GM21423 (cell line): Measurements from ENCODE around the gene REPS2.

Source experiments
- ATAC-seq: cut with Tn5 transposase; IDR thresholded peaks from one replicate; pipeline ENCODE4 v1.9.1; 2021; ENCODE audit warnings: mild to moderate bottlenecking, moderate library complexity; ENCODE audit not compliant: unreplicated experiment

The REPS2 gene

DNA sequence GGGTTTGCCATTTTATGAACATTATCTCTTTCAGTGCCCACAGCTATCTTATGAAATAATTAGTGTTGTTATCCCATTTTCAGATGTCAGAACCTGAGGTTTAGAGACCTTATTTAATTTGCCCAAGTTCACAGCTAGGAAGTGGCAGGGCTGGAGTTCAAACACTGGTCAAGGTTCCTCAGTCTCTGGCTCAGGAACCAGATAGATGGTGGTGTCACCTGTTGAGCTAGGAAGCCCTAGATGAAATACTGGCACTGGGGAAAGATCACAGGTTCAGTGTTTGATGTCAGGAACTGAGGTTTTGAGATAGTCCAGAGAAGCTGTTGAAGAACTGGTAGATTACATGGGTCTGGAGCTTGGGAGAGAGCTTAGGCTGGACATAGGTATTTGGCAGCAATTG lies 85.4 kb downstream of the REPS2 start:
- ATAC-seq, result no peak

DNA sequence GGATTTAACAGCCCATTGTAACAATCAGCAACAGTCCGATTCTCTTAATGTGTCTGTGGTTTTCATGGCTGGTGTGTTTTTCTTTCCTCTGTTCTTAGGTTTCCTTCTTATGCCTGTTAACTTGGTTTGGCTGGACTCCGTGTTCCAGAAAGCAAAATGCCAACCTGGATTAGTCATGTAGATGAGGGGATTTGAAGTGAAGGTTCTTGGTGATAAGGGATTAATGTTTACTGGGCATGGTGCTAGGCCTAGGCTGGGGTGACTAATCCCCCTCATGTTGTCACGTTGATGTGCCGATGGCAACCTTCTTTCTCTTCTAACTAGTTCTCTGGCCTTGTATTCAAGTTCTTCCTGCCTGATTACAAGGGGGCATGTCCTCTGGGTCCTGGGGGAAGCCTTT lies 85.9 kb downstream of the REPS2 start:
- ATAC-seq, result no peak

DNA sequence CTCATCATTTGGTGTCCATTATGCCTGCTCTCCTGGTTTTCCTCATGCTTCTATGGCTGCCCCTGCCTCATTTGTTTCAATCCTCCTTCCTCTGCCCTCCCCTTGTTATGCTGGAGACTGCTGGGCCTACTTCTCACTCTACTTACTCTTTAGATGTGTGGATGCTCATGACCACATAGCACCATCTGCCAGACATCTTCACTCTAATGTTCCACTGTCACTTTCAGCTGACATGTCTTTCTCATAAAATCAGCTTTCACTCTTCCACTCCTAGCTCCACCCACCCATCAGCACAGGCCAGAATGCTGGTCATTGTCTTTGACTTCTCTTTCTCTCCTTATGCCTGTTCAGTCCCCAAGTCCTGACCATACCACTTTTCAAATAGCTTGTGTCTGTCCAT lies 86.8 kb downstream of the REPS2 start:
- no peak for ATAC-seq

DNA sequence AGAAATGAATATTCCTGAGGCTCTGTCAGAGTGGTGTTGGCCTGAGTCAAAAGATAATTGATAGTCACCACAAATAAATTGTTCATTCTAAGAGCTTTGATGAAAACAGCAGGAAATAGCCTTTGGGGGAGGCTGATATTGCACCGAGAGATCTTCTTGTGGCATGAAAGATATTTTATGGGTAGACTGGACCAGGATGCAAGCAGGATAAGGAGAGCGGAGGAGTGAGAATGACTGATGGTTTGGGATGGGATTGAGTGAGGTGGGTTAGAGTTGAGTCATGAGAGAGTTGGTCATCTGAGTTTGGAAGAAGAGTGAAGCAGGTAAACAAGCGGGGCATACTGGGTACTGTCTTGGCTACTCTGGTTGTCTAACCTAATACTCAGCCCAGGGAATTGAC lies 88.7 kb downstream of the REPS2 start:
- no peak for ATAC-seq

DNA sequence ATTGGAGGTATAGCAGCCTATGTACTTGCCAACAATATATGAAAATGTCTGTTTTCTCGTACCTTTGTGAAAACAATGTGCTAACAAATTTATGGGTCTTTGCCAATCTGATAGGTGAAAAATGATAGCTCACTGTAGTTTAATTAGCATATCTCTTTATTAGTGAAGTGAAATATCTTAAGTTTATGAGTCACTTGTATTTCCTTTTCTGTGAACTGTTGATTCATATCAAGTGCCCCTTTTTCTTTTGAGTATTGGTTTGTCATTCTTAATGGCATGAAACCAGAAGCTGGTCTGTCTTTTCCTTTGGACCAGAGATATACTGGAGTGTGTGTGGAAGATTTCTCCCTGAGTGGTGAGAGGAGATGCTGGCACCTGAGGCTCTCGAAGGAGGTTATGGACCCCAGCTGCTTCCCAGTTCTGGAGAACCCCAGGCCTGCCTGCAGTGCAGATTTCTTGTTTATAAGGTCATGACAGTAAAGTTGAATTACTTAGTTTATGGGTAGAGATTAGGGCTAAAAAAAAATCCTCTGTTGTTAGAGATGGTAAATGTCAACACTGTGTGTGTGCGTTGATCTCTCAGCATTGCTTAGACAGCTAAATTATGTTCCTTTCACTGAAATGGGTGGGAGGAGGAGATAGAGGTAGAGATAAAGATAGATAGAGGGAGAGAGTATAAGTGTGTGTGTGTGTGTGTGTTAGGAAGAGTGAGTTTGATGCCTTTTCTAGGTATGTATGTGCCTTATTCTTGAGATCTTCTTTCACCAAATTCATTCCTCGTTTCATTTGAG lies 89.9 kb downstream of the REPS2 start:
- ATAC-seq, result no peak

DNA sequence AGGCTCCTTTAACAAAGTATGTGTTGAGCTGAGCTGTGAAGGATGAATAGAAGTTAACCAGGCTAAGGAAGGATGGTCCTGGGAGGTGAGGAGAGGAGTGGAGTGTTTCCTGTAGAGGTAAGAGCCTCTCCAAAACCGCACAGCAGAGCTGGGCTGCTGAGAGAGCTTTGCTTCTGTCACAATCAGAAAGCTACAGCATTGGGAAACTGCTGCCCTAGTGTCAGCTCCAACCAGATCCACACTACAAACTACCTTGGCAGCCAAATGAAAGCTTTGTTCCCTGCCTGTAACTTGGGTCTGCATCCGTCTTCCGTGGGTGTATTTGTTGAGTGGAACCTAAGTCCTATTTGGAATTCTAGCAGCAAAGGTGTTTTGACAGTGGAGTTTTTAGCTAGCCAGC lies 91.8 kb downstream of the REPS2 start:
- no peak for ATAC-seq

DNA sequence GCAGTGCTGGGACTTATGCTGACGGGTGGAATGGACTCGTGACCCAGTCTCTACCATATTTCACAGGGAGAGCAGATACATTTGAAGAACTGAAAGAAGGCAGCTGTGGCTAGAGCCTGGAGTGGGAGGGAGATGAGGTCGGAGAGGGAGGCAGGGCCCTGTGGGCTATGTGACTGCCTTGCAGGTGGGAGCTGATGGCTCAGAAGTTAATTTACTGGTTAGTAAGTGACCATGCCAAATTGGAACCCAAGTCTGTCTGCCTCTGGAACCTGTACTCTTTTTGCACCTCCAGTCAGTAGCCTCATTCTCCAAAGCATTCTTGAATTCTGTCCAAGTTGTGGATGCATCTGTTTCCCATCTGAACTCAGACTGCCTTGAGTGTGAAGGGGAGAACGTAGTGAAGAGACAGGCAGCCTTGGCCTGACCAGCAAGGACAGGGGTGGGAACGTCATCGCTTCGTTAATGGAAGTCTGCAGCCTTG lies 92.3 kb downstream of the REPS2 start:
- ATAC-seq, result no peak

DNA sequence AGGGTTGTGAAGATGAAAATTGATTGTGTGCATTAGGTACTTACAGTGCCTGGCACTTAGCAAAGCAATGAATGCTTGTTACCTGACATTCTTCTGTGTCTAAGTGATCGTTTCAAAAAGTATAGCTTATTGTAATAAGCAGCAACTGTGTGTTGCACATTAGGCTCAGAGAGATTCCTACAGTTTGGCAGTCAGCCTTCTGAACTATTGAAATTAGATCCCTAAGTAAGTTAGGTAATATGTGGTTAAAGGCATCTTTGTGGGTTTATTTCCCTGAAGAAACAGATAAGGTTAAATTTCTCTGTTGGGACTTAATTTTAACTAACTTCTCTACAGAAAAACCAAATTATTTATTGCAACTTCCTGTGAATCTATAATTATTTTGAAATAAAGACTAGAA lies 93.4 kb downstream of the REPS2 start:
- ATAC-seq, result no peak

DNA sequence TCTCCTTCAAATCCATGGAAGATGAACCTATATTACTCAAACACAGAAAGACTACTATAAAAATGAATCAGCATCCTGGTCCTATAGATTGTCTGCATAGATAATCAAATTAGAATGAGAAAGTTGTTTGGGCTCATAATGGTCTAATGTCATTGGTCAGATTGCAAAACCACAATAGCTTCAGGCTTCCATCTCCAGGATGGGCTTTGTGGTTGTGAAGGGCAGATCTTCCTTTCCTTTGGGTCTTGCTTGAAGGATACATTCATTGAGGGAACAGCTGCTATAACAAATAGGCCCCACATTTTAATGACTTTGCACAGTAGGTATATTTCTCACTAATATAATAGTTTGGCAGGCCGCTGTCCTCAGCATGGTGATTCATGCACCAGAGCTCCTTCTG lies 94.3 kb downstream of the REPS2 start:
- ATAC-seq, result no peak

DNA sequence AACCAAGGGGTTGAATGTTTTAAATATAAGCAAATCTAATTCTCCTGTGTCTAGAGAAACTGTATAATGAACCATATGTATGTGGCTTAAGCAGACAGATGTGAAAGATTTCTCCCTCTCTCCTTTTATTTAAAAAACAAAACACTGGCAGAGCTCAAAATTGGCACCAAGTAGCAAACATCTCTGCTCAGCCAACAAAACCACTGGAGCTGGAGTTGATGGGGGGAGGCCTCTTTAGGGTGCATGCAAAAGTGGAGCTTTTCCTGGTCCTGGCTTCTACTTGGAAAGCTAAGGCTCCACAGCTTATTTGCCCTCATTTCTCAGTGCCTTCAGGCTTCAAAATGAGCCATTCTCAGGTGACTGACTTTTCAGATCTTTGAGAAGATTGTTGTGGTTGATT lies 95.6 kb downstream of the REPS2 start:
- no peak for ATAC-seq

DNA sequence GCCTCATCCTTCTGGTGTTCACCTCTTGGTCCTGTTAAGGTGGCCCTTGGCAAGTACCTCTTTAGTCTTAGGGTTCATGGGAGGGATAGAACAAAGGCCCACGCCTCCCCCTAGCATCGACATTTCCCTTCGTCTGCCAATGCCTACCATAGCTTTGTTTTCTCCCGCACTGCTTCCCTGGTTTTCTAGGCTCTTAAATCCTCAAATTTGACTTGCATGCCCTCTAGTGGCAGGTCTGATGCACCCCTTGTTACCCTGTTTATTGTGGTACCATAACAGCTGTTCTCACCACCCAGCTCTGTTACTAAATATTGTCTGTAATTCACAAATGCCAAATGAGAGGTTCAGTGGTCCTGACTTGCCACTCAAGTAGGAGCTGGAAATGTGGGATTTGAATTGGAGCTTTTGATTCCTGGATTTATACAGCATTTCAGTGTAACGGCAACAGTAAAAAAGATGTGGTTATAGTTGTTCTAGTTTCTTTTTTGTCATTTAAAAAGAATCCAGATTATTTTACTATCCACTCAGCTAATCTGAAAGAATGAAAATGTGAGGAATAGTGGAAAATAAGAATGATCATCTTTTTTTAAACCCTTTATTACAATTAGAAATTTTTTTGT lies 100.1 kb downstream of the REPS2 start:
- ATAC-seq, result no peak

DNA sequence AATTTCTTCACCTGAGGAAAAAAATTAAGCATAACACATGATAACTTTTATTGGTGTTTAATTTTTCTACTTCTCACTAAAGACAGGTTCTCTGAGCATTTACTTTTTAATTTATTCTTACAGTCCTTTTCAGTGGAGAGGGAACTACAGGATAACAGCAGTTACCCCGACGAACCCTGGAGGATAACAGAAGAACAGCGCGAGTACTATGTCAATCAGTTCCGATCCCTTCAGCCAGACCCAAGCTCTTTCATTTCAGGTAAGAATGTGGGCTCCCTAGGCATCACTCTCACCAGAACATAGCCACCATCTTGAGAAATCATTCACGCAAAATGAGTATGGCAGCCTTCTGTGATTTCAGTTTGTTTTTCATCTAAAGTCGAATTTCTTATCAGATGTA lies 100.8 kb downstream of the REPS2 start:
- no peak for ATAC-seq

DNA sequence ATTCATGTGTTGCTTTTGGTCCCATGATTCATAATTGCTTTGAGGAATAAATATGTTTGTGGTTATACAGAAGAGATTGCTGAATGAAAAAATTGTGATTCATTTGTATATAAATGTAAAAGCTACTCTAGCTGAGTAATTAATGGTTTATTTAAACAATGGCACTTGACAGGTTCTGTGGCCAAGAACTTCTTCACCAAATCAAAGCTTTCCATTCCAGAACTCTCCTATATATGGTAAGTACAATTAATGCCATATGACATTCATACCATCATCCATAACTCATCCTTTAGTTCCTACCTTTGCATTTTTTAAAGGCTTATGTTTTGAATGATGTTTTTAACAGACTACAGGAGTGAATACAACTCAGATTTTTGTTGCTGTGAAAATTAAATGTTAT lies 105.8 kb downstream of the REPS2 start:
- ATAC-seq, result no peak

DNA sequence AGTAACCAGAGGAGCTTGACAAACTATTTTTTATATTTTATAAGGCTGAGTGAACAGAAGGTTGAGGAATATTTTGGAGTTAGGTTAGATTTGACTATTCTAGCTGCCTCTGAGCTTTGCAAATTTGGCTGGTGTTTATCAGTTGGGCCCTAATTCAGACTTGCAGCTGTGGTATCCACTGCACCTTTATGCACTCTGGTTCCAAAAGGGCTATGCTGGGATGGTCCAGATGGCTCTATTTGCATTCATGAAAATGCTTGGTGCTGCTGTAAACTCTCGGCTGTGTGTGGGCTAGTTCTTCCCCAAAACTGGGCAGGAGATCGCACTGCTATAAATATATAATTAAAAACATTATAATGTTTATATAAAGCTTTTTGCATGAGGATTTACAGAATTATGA lies 106.3 kb downstream of the REPS2 start:
- no peak for ATAC-seq

DNA sequence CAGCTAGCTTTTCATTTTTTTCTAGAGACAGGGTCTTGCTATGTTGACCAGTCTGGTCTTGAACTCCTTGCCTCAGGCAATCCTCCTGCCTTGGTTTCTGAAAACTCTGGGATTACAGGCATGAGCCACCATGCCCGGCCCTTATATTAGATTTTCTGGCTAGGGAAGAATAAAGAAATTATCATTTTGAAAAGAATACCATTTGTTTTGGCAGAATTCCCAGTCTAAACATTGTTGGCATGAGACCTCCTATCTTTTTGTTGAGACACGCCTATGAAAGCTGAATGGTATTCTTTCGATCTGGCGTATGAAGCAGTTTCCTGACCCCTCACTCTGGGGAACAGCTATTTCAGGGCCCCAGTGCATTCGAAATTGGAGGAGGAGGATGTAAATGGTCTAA lies 107.0 kb downstream of the REPS2 start:
- ATAC-seq, result no peak

DNA sequence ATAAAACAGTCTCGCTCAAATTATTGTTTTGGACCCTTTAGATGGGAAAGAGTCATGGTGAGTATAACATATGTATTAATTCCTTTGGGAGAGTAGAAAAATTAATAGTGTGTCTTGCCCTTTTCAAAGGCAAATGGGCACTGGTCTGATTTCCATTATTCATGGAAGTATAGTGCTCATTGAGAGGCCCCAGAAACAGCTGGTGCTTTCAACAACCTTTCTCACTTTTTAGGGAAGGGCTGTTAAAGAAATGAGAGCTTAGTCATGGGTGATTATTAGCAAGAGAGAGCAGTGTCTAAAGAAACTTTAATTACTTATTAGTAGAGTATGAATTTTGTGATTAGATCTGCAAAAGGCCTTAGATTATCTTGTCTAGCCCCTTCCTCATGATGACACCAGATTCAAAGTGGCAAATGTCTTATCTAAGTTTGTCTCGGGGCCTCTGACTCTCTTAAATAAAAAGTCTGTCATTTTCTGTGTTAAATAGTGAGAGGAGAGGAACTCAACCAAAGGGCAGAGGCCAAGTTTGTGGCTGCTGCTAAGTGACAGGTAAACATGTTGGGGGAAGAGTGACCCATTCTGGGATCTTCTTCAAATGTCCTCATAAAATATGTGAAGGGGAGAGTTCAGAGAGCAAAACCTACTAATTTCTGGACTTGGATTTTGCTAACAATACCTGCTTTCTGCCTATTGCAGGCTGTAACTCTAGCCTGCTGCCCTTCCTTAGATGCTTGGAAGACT lies 110.6 kb downstream of the REPS2 start:
- no peak for ATAC-seq

DNA sequence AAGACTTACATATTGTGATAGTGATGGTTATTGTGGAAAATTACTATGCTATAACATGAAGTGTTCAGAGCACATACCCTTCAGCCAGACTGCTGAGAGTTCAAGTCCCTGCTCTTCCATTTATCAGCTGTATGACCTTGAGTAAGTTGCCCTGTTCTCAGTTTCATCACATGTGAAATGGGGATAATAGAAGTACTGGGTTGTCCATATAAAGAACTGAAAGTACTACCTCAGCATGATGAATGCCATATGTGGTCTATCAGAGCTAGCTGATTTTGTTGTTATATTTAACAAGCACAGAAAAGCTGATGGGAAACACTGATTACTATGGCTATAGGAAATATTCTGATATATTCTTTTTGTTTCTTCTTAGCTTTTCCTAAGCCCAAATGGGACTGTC lies 115.6 kb downstream of the REPS2 start:
- no peak for ATAC-seq

DNA sequence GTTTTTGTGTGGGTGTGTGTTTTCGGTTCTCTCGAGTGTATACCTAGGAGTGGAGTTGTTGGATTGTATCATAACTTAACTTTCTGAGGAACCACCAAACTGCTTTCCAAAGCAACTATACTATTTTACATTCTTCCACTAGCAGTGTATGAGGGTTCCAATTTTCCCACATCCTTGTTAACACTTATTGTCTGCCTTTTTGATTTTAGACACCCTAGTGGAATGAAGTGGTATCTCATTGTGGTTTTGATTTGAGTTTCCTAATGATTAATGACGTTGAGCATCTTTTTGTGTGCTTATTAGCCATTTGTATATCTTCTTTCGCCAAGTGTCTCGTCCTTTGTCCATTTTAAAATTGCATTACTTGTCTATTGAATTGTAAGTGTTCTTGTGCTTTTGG lies 118.6 kb downstream of the REPS2 start:
- ATAC-seq, result no peak

DNA sequence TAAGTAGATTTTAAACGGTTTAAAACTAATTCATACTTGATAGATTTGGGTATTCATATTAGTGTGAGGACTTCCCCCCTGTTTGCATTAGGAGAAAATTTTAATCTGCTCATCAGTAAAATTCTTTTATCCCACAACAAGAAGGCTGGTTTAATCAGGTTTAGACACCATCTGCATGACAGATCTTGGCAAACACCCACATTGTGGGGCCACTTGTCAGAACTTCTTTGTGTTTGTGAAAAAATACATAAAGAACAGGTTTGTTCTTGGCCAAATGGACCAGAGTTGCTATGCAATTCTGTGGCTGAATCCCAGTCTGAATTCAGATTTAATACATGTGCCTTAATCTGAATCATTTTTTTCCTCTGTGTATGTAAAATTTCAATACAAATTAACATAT lies 121.1 kb downstream of the REPS2 start:
- no peak for ATAC-seq

DNA sequence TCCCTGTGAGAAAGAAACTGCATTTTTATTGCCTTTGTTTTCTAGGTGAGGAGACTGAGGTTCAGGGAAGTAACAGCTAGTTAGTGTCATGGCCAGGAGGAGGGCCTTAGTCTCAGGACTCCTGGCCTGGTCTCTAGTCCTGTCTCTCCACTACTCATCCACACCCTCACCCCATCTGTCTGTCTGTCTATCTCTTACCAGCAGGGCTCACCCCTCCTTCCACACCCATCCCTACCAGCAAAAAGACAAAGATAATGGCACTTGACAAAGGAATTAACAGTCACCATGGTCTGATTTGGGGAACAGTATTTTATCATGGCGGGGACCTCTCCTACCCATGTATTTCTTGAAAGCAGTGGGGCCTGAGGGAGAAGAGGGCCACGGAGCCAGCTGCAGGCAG lies 125.8 kb downstream of the REPS2 start:
- no peak for ATAC-seq

DNA sequence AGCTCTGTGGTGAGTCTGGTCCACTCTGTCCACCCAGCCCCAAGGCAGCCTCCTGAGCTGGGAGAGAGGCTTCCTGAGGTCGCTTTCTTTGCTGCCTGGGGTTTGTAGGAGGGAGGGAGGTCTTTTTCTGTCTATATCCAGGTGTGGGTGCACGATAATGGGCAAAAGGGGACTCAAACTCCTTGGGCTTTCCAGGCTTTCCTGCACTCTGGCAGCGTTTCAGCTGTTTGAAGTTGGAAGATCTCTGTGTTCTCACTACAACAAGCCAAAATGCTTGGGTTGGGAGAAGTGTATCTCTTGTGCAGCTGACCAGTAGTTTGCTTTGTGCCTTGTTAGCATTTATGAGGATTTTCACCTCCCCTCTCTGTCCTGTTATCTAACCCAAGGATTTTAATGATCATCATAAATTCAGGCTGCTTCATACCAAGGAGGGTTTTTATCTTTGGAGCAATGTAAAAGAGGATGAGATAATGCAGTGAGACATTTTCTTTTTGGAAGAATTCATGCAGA lies 126.3 kb downstream of the REPS2 start:
- ATAC-seq, result no peak

DNA sequence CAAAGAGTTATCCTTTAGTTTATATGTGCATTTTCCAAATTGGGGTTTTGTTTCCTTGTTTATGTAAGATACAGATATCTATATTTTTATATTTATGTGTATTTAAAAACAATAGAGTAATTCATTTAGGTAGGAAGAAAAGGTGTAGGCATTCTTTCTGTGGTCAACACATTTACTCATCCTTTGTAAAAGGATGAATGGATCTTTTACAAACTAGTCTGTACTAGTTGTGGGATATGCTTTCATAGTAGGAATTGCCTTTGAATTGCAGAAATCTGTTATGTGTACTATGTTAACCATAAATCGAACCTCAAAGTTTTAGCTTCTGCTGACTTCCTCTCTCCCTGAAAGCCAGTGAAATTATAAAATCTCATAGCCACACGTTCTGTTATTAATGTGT lies 128.5 kb downstream of the REPS2 start:
- no peak for ATAC-seq
